Urinary bladder (tissue), 4 donors: ENCODE measurements around the gene PON3. TPM values are rescaled to one million over a fixed set of nuclear protein-coding genes. Genes with fewer than 3 reads are reported as not detected.

Source experiments
- DNase-seq: peaks from one replicate; pipeline ENCODE4 v3.0.0-alpha.2; 2015; ENCODE audit errors: extremely low spot score
- H3K27ac ChIP-seq: one replicate; pipeline ENCODE4 v1.5.1; 2013; ENCODE audit warnings: low read depth, mild to moderate bottlenecking, moderate library complexity
- H3K36me3 ChIP-seq: one replicate; pipeline ENCODE4 v1.6.1; 2013; ENCODE audit warnings: mild to moderate bottlenecking, moderate library complexity; ENCODE audit not compliant: insufficient read depth
- H3K4me1 ChIP-seq: one replicate; pipeline ENCODE4 v1.6.1; 2013; ENCODE audit warnings: mild to moderate bottlenecking, moderate library complexity; ENCODE audit not compliant: insufficient read depth
- H3K4me3 ChIP-seq: one replicate; pipeline ENCODE4 v1.5.1; 2013; ENCODE audit warnings: low read depth, low read length
- WGBS: extraction: QIAGEN DNeasy Blood & Tissue Kit; methylation state at CpG from one replicate; pipeline ENCODE4 v1.1.7; 2013; 5-methylcytosine and 5-hydroxymethylcytosine counted together
- polyA plus RNA-seq: library from polyadenylated mRNA; stranded (reverse); fragments of 200-250 nt; gene quantifications from one replicate; pipeline ENCODE4 v1.2.3, GENCODE V29; 2013
- small RNA-seq: library from RNA; depleted of rRNA; stranded (forward); fragments of <200 nt; gene quantifications from one replicate; pipeline ENCODE3, GENCODE V24; 2014
- total RNA-seq: library from RNA; depleted of rRNA; stranded (reverse); fragments of >200 nt; gene quantifications from one replicate; pipeline ENCODE4 v1.2.3, GENCODE V29; 2014
- donor health status: healthy with polysubstance abuse.
- donor health status: healthy.

Gene PON3
- total and polyA plus RNA-seq, 2 donors: 3.7 TPM

GRCh38 chr7:95320651-95321050 is 75.5 kb downstream of the PON3 start:
- no peak for DNase-seq
- WGBS: 70% methylated on average over 1 of the region's 1 CpG
- H3K27ac ChIP-seq: no peak overlapping the region
- H3K4me1 ChIP-seq: no peaks in the 10 kb centered on the region
- no peak overlapping the region for H3K4me3 ChIP-seq
- H3K36me3 ChIP-seq: no peaks in the 10 kb centered on the region

- H3K27ac ChIP-seq: no peak overlapping the region
- WGBS: 95% methylated on average over 1 of the region's 1 CpG
- H3K4me3 ChIP-seq: no peak overlapping the region
- no peaks in the 10 kb centered on the region for H3K4me1 ChIP-seq
- H3K36me3 ChIP-seq: no peaks in the 10 kb centered on the region
- no peak for DNase-seq
Measured at GRCh38 chr7:95319570-95319969, 76.6 kb downstream of the PON3 start.

- H3K36me3 ChIP-seq: no peaks in the 10 kb centered on the region
- no peak overlapping the region for H3K4me3 ChIP-seq
- 86% methylated on average over 8 of the region's 8 CpGs for WGBS
- H3K27ac ChIP-seq: no peak overlapping the region
- DNase-seq: no peak
- H3K4me1 ChIP-seq: no peaks in the 10 kb centered on the region
Measured at GRCh38 chr7:95318501-95319100, 77.6 kb downstream of the PON3 start.

GRCh38 chr7:95317966-95318365 is 78.2 kb downstream of the PON3 start:
- Histone ChIP-seq H3K36me3 (no peaks in the 10 kb centered on the region), H3K4me1 (no peaks in the 10 kb centered on the region), H3K27ac (no peak overlapping the region), H3K4me3 (no peak overlapping the region)
- WGBS: 84% methylated on average over 3 of the region's 3 CpGs
- no peak for DNase-seq

GRCh38 chr7:95317546-95317945 is 78.6 kb downstream of the PON3 start:
- Histone ChIP-seq H3K4me3 (no peak overlapping the region), H3K27ac (no peak overlapping the region), H3K36me3 (no peaks in the 10 kb centered on the region), H3K4me1 (no peaks in the 10 kb centered on the region)
- 45% methylated on average over 2 of the region's 2 CpGs for WGBS
- no peak for DNase-seq

GRCh38 chr7:95316588-95316987 is 79.6 kb downstream of the PON3 start:
- WGBS: 77% methylated on average over 2 of the region's 2 CpGs
- H3K4me1 ChIP-seq: no peaks in the 10 kb centered on the region
- no peak for DNase-seq
- H3K27ac ChIP-seq: no peak overlapping the region
- H3K36me3 ChIP-seq: no peaks in the 10 kb centered on the region
- H3K4me3 ChIP-seq: no peak overlapping the region

- no peaks in the 10 kb centered on the region for H3K4me1 ChIP-seq
Measured at GRCh38 chr7:95312561-95312960, 83.6 kb downstream of the PON3 start.

GRCh38 chr7:95311389-95311788 is 84.8 kb downstream of the PON3 start:
- no peak for DNase-seq
- Histone ChIP-seq H3K4me1 (no peaks in the 10 kb centered on the region), H3K27ac (no peak overlapping the region), H3K36me3 (no peaks in the 10 kb centered on the region), H3K4me3 (no peak overlapping the region)
- 81% methylated on average over 2 of the region's 2 CpGs for WGBS

More at GRCh38 chr7:95312561-95312960, 83.6 kb downstream of the PON3 start:
- H3K36me3 ChIP-seq: no peaks in the 10 kb centered on the region
- H3K4me3 ChIP-seq: no peak overlapping the region
- H3K27ac ChIP-seq: no peak overlapping the region
- WGBS: 96% methylated on average over 4 of the region's 4 CpGs
- no peak for DNase-seq

- Histone ChIP-seq H3K4me1 (no peaks in the 10 kb centered on the region), H3K36me3 (no peaks in the 10 kb centered on the region), H3K27ac (no peak overlapping the region), H3K4me3 (no peak overlapping the region)
- WGBS: 82% methylated on average over 2 of the region's 2 CpGs
- no peak for DNase-seq
Measured at GRCh38 chr7:95309951-95310350, 86.2 kb downstream of the PON3 start.

Small RNA genes within 50 kb of the gene (small RNA-seq; reads per million reads assigned to genes)
- gene AC004022.2: not detected

Other genes with a start within 250 kb of the PON3 start
- gene PON1, start 71.8 kb downstream of the PON3 start, total RNA-seq: not detected
- 0.13 TPM for gene PON1, start 71.8 kb downstream of the PON3 start, polyA plus RNA-seq
- 130 TPM for gene PON2, start 38.7 kb upstream of the PON3 start, total RNA-seq
- 53.7 TPM for gene PON2, start 38.7 kb upstream of the PON3 start, polyA plus RNA-seq
- 1.9 TPM for gene ASB4, start 89.6 kb upstream of the PON3 start, total RNA-seq
- 0.47 TPM for gene ASB4, start 89.6 kb upstream of the PON3 start, polyA plus RNA-seq
- 16.4 TPM for gene PDK4, start 200.1 kb upstream of the PON3 start, total RNA-seq
- gene PDK4, start 200.1 kb upstream of the PON3 start, polyA plus RNA-seq: 183 TPM